ENCODE data around the gene SLC39A11.

Gene SLC39A11

GRCh38 chr17:72603420-72604242, 488.9 kb downstream of the SLC39A11 start:
- no peak for DNase-seq

- no peak for DNase-seq
Measured at GRCh38 chr17:72602517-72603419, 489.7 kb downstream of the SLC39A11 start.

- DNase-seq, result no peak
Measured at GRCh38 chr17:72600934-72601333, 491.6 kb downstream of the SLC39A11 start.

DNA sequence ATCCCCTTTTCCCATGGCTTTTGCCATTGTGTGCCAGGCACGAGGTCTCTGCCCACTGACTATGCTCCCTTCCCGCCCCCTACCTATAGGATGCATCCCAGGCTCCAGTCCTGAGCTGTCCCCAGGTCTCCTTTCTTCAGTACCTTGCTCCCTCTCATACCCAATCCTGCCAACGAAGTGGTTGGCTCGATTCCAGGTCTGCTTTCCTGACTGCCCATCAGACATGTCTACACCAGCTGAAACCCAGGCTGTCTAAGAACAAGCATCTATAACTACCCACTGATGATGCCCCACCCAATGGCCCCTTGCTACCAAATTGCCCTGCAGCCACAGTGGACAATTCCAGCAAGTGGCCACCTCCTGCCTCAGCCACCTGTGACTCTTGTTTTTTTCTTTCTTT, 492.6 kb downstream of the SLC39A11 start:
- DNase-seq, result no peak

DNA sequence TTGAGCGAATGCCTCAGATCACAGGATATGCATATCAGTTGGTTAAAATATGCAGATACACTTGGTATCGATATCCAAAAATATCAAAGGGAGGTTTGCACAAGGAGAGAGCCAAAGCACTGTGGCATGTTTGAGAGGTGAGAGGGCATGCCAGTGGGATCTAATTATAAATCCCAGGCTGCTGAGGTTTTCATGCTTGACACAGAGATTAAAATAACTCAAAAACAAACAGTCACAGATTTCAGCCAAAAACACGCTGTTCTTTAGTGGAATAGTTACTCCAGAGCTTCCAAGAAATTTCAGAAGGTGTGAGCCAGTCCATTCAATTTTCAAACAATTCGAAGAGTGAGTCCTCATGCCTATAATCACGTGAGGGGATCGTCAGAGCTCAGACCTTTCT, 493.8 kb downstream of the SLC39A11 start:
- no peak for DNase-seq

- no peak for DNase-seq
Measured at GRCh38 chr17:72597354-72598087, 495.0 kb downstream of the SLC39A11 start.

Measured in COR-L47 (cell line).